SU-DHL-6 (cell line): ENCODE measurements around the gene ZNF227.

ENCODE experiments used
- EZH2phosphoT487 ChIP-seq: fragments of 200-600 bp; sonication (generic), shearing (Covaris generic); conservative IDR thresholded peaks from 2 replicates; pipeline ENCODE4 v1.6.1; 2018; ENCODE audit warnings: mild to moderate bottlenecking, antibody characterized with exemption, low read length, moderate library complexity, mixed read lengths
- TF ChIP-seq, protein P1 (sequence below): fragments of 200-600 bp; sonication (generic); IDR thresholded peaks from one replicate; pipeline ENCODE4 v1.5.1; 2017; ENCODE audit warnings: antibody characterized with exemption, mild to moderate bottlenecking, low read length, moderate library complexity; ENCODE audit not compliant: insufficient read depth, poor library complexity, severe bottlenecking

DNA sequence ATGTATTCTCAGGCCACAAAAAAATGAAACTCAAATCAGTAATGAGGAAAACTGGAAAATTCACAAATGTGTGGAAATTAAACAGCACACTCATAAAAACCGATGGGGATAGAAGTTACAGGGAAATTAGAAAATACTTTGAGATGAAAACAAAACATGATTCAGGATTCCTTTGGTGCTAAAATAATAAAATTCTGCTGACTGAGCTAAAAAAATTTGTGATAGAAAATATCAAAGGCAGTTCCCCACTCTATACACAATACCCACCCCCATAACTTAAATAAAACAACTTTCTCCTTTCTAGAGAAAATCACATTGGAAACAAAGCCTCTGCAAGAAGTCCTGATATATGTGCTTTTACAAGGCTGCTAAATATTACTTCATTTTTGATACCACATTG, 45.8 kb downstream of the ZNF227 start:
- TF ChIP-seq, protein P1, sequence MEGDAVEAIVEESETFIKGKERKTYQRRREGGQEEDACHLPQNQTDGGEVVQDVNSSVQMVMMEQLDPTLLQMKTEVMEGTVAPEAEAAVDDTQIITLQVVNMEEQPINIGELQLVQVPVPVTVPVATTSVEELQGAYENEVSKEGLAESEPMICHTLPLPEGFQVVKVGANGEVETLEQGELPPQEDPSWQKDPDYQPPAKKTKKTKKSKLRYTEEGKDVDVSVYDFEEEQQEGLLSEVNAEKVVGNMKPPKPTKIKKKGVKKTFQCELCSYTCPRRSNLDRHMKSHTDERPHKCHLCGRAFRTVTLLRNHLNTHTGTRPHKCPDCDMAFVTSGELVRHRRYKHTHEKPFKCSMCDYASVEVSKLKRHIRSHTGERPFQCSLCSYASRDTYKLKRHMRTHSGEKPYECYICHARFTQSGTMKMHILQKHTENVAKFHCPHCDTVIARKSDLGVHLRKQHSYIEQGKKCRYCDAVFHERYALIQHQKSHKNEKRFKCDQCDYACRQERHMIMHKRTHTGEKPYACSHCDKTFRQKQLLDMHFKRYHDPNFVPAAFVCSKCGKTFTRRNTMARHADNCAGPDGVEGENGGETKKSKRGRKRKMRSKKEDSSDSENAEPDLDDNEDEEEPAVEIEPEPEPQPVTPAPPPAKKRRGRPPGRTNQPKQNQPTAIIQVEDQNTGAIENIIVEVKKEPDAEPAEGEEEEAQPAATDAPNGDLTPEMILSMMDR = no peak
- no peak for TF ChIP-seq EZH2phosphoT487
